NCI-H2171 (cell line): Measurements from ENCODE around the gene C11orf87.

Experiments used
- DNase-seq: peaks from one replicate; lab custom pipeline; 2025; lab: John Stamatoyannopoulos, UW

C11orf87 gene

GRCh38 chr11:109421981-109422869 is at the start of gene C11orf87:
Gene C11orf87, plus strand, starts transcription at chr11:109422190. Its CDS starts 1,444 bp downstream, at chr11:109423634.
- DNase-seq = peak; percentile 16

- no peak for DNase-seq
Measured at GRCh38 chr11:109374032-109374431, 48.0 kb upstream of the C11orf87 start.

DNA sequence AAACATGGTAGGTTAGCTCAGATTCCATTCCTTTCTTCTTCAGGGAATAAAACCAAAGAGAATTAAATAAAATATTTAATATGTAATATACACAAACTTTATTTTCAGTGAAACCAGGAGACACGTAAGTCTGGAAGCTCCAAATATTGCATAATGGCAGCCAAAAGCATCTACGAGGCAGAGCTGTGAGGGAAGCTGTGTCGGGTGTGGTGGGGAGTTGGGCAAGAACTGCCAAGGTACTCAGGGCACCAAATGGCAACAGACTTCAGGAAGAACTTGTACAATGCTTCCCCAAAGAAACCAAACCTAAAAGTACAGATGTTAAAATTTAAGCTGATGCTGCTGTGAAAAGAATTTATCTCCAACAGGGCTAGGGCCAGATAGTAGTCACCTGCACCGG is 47.5 kb upstream of the C11orf87 start:
- DNase-seq = no peak

DNA sequence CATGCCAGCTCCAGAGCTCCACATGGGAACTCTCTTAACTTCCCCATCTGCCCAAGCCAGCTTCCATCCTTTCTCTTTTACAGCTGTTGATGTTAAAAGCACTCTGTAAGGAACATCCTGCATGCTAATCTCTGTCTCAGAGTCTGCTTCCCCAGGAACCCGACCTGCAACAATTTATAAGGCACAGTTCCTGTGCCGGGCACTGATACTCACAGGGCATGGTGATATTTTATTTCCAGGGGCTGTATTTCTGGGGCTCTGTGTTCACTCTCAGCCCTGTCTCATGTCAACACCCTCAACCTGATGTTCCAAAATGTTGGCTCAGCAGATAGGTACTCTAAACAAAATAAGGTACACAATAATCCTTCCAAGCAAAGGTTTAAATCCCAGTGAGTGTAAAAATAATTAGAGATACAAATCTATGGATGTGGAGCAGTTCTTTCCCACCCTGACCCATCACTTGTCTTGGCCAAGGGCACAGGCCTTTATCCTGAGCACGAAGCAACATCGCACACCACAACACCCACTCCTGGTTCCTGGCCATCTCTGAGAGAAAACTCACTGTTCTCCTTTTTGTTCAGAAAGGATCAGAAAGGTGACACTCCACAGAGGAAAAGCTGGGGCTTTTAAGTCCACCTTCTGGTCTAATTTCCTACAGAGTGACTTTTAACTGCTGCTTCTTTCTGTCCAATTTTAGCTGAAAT is 44.8 kb upstream of the C11orf87 start:
- no peak for DNase-seq

- no peak for DNase-seq
Measured at GRCh38 chr11:109378034-109378433, 44.0 kb upstream of the C11orf87 start.

- DNase-seq = no peak
Measured at GRCh38 chr11:109383306-109383705, 38.7 kb upstream of the C11orf87 start.

GRCh38 chr11:109384873-109385272 is 37.1 kb upstream of the C11orf87 start:
- DNase-seq = no peak

GRCh38 chr11:109388982-109389381 is 33.0 kb upstream of the C11orf87 start:
- DNase-seq = no peak

GRCh38 chr11:109390752-109391151 is 31.2 kb upstream of the C11orf87 start:
- DNase-seq = no peak

- no peak for DNase-seq
Measured at GRCh38 chr11:109401545-109401944, 20.4 kb upstream of the C11orf87 start.

GRCh38 chr11:109405671-109406070 is 16.3 kb upstream of the C11orf87 start:
- DNase-seq = no peak

DNA sequence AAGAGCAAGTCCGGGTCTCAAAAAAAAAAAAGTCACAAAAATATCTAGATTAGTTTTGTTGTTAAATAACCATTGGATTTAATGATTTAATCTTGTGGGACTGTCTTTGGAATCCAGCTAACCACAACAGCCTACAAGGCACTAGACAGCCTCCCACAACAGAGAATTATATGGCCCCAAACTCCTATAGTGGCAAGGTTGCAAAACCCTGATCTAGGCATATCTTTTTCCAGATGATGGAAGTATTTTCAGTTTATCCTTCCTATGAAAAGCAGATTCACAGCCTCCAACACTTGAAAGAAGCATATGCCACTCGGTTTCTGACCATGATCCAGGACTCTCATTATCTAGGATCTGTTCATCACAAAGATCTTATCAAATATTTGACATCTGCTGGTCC is 5.4 kb upstream of the C11orf87 start:
- DNase-seq = no peak

DNA sequence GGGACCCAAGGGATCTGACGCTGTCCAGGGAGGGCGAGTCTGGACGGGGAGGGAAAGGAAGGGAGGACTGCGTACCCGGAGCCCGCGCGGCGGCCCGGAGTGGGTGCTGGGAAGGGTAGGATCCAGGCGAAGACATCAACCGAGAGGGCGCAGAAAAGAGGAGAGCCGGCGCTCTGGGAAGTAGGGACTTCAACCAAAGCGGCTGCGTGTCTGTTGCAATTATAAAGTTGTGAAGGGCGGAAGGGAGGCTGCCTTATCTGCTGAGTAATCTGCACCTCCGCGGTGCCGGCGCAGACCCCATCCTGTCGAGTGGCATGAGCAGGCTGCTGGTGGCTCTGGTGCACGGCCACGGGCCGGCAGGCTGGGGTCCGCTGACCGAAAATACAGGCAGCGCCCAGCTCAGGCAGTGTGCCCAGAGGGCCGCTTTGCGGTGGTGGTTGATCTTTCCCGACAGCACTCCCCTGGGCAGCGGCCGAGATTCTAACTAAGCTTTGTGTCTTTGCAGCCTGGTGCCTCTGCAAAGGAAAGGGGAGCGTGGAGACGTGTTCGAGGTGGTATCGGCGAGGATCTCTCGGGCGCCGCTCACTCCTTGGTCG is 978 bp downstream of the C11orf87 start:
- no peak for DNase-seq

- no peak for DNase-seq
Measured at GRCh38 chr11:109423466-109424190, 1.6 kb downstream of the C11orf87 start.

GRCh38 chr11:109424901-109425300 is 2.9 kb downstream of the C11orf87 start:
- no peak for DNase-seq

- DNase-seq = no peak
Measured at GRCh38 chr11:109425554-109425953, 3.6 kb downstream of the C11orf87 start.

- DNase-seq = no peak
Measured at GRCh38 chr11:109426442-109427240, 4.7 kb downstream of the C11orf87 start.

DNA sequence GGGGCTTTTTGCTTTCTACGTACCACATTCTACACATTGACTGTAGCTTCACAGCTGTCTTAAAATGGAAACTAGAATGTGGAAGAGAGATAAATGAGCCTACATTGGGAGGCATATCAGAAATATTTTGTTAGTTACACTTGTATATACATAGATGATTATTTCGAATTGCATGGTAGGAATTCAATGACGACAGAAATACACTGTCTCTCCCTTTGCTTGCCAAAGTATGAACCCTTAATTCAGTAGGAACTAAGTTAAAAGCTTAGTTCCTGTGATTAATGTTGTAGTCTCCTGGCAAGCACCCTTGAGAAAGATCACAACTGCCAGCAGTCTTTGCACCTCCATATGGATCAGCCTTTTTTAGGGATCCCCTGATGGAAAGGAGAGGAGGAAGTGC is 10.1 kb downstream of the C11orf87 start:
- no peak for DNase-seq

- DNase-seq = no peak
Measured at GRCh38 chr11:109433753-109434256, 11.8 kb downstream of the C11orf87 start.

GRCh38 chr11:109435121-109435742 is 13.2 kb downstream of the C11orf87 start:
- no peak for DNase-seq

GRCh38 chr11:109439684-109440083 is 17.7 kb downstream of the C11orf87 start:
- no peak for DNase-seq
